ENCODE measurements around the gene PLD4.
"Not testable (repeated sequence)": the region's sequence is repeated elsewhere in the genome, so short reads cannot be mapped to it uniquely, and the experiment has no call there.

Gene PLD4

DNA sequence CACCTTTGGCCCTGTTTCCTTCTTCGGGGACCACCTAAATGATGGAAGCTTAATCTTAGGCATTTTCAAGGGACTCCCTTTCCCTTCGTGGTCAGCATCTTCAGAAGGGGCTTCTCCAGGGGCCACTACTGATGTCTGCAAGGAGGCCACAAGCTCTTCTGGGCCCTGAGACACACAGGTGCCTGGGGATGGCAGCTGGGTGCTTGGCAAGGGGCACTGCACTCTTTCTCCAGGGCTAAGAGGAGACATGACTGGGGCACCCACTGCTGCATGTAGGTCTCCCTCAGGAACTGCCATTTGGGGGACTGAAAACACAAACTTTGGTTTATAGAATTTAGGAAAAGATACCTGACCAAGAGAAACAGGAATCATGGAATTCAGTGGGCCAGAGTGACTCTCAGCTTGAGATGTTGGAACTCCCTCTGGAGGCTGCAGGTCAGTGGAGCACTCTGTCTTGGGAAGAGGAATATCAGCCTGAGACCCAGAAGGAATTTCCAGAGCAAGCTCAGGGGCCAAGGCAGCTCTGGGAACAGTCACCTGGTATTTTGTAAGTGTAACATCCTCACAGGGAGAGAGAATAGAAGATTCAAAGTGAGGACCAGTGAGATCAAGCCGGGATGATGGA is 16.0 kb downstream of the PLD4 start:
- DNase-seq (ENCODE audit: low read depth in 3 of 3), result no peak

DNA sequence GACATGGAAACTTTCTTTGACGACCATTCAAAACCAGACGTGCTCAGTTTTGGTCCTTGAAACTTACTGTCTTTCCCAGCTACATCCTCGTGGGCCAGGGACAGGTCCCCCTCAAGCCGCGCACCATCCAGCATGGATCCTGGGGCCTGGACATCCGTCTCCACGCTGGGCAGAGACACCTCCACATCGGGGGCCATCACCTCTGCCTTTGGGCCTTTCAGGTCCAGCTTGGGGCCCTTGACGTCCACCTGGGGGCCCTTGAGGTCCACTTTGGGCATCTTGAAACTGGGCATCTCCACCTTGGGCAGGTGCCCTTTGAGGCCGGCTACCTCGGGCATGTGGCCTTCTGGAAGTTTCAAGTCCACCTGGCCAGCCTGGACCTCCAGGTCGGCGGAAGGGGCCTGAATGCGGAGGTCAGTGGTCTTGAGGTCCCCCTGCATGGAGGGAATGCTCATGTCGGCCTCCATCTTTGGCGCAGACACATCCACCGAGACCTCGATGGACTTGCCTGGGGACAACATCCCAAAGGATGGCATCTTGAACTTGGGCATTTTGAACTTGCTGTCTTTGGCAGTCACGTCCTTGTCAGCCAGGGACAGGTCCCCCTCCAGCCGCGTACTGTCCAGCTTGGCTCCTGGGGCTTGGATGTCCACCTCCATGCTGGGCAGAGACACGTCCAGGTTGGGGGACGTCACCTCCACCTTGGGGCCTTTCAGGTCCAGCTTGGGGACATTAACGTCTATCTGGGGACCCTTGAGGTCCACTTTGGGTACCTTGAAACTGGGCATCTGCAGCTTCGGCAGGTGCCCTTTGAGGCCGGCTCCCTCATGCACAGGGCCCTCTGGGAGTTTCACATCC is 17.1 kb downstream of the PLD4 start:
- no peak for DNase-seq (ENCODE audit: low read depth in 3 of 3)

DNA sequence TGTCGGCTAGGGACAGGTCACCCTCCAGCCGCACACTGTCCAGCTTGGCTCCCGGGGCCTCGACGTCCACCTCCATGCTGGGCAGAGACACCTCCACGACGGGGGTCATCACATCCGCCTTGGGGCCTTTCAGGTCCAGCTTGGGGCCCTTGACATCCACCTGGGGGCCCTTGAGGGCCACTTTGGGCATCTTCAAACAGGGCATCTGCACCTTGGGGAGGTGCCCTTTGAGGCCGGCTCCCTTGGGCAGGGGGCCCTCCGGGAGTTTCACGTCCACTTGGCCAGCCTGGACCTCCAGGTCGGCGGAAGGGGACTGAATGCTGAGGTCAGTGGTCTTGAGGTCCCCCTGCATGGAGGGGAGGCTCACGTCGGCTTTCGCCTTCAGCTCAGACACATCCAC is 17.9 kb downstream of the PLD4 start:
- no peak for DNase-seq (ENCODE audit: low read depth in 3 of 3)

GRCh38 chr14:104943216-104944015 is 18.7 kb downstream of the PLD4 start:
- DNase-seq (ENCODE audit: low read depth in 3 of 3), result not testable (repeated sequence)

- DNase-seq (ENCODE audit: low read depth in 3 of 3), result not testable (repeated sequence)
Measured at GRCh38 chr14:104944016-104944308, 19.3 kb downstream of the PLD4 start.

DNA sequence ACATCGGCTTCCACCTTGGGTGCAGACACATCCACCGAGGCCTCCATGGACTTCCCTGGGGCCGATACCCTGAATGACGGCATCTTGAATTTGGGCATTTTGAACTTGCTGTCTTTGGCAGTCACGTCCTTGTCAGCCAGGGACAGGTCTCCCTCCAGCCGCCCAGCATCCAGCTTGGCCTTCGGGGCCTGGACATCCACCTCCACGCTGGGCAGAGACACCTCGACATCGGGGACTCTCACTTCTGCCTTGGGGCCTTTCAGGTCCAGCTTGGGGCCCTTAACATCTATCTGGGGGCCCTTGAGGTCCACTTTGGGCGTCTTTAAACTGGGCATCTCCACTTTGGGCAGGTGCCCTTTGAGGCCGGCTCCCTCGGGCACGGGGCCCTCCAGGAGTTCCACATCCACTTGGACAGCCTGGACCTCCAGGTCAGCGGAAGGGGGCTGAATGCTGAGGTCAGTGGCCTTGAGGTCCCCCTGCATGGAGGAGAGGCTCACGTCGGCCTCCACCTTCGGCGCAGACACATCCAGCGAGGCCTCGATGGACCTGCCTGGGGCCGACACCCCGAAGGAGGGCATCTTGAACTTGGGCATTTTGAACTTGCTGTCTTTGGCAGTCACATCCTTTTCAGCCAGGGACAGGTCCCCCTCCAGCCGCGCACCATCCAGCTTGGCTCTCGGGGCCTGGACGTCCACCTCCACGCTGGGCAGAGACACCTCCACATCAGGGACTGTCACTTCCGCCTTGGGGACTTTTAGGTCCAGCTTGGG is 19.9 kb downstream of the PLD4 start:
- not testable (repeated sequence) for DNase-seq (ENCODE audit: low read depth in 3 of 3)

GRCh38 chr14:104945266-104945665 is 20.6 kb downstream of the PLD4 start:
- not testable (repeated sequence) for DNase-seq (ENCODE audit: low read depth in 3 of 3)

DNA sequence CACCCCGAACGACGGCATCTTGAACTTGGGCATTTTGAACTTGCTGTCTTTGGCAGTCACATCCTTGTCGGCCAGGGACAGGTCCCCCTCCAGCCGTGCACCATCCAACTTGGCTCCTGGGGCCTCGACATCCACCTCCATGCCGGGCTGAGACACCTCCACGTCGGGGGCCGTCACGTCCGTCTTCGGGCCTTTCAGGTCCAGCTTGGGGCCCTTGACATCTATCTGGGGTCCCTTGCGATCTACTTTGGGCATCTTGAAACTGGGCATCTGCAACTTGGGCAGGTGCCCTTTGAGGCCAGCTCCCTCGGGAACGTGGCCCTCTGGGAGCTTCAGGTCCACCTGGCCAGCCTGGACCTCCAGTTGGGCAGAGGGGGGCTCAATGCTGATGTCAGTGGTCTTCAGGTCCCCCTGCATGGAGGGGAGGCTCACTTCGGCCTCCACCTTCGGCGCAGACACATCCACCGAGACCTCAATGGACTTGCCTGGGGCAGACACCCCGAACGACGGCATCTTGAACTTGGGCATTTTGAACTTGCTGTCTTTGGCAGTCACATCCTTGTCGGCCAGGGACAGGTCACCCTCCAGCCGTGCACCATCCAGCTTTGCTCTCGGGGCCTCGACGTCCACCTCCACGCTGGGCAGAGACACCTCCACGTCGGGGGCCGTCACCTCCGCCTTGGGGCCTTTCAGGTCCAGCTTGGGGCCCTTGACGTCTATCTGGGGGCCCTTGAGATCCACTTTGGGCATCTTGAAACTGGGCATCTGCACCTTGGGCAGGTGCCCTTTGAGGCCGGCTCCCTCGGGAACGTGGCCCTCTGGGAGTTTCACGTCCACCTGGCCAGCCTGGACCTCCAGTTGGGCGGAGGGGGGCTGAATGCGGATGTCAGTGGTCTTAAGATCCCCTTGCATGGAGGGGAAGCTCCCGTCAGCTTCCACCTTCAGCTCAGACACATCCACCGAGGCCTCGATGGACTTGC is 21.6 kb downstream of the PLD4 start:
- DNase-seq (ENCODE audit: low read depth in 3 of 3), result not testable (repeated sequence)

GRCh38 chr14:104947201-104947600 is 22.5 kb downstream of the PLD4 start:
- DNase-seq (ENCODE audit: low read depth in 3 of 3), result not testable (repeated sequence)

GRCh38 chr14:104947881-104948735 is 23.4 kb downstream of the PLD4 start:
- not testable (repeated sequence) for DNase-seq (ENCODE audit: low read depth in 3 of 3)

GRCh38 chr14:104948736-104949031 is 24.0 kb downstream of the PLD4 start:
- DNase-seq (ENCODE audit: low read depth in 3 of 3), result no peak

DNA sequence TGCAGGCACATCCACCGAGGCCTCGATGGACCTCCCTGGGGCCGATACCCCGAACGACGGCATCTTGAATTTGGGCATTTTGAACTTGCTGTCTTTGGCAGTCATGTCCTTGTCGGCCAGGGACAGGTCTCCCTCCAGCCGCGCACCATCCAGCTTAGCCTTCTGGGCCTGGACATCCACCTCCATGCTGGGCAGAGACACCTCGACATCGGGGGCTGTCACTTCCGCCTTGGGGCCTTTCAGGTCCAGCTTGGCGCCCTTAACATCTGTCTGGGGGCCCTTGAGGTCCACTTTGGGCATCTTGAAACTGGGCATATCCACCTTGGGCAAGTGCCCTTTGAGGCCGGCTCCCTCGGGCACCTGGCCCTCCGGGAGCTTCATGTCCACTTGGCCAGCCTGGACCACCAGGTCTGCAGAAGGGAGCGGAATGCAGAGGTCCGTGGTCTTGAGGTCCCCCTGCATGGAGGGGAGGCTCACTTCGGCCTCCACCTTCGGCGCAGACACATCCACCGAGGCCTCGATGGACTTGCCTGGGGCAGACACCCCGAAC is 24.8 kb downstream of the PLD4 start:
- DNase-seq (ENCODE audit: low read depth in 3 of 3), result not testable (repeated sequence)

DNA sequence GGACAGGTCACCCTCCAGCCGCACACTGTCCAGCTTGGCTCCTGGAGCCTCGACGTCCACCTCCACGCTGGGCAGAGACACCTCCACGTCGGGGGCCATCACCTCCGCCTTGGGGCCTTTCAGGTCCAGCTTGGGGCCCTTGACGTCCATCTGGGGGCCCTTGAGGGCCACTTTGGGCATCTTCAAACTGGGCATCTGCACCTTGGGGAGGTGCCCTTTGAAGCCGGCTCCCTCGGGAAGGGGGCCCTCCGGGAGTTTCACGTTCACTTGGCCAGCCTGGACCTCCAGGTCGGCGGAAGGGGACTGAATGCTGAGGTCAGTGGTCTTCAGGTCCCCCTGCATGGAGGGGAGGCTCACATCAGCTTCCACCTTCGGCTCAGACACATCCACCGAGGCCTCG is 25.3 kb downstream of the PLD4 start:
- no peak for DNase-seq (ENCODE audit: low read depth in 3 of 3)

- DNase-seq (ENCODE audit: low read depth in 3 of 3), result not testable (repeated sequence)
Measured at GRCh38 chr14:104950701-104951100, 26.0 kb downstream of the PLD4 start.

- DNase-seq (ENCODE audit: low read depth in 3 of 3), result not testable (repeated sequence)
Measured at GRCh38 chr14:104951863-104952657, 27.4 kb downstream of the PLD4 start.

DNA sequence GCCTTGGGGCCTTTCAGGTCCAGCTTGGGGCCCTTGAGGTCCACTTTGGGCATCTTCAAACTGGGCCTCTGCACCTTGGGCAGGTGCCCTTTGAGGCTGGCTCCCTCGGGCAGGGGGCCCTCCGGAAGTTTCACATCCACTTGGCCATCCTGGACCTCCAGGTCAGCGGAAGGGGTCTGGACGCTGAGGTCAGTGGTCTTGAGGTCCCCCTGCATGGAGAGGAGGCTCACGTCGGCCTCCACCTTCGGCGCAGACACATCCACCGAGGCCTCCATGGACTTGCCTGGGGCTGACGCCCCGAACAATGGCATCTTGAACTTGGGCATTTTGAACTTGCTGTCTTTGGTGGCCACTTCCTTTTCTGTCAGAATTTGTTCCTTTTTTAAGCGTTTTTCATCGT is 28.4 kb downstream of the PLD4 start:
- no peak for DNase-seq (ENCODE audit: low read depth in 3 of 3)

GRCh38 chr14:104953896-104954656 is 29.4 kb downstream of the PLD4 start:
- no peak for DNase-seq (ENCODE audit: low read depth in 3 of 3)
